ENCODE data around the gene RALGAPA1.
"Not testable (repeated sequence)": the region's sequence is repeated elsewhere in the genome, so short reads cannot be mapped to it uniquely, and the experiment has no call there.

The RALGAPA1 gene

GRCh38 chr14:35695647-35696046 lies 113.4 kb downstream of the RALGAPA1 start:
- DNase-seq (ENCODE audit: low read depth), result no peak
- H3K4me3 ChIP-seq (ENCODE audit: low read depth, low read length), result no peak overlapping the region
- TF ChIP-seq MAX (IDR thresholded peaks at IDR 0.05; ENCODE audit: low read depth, low read length) (no peak), MYC (IDR thresholded peaks at IDR 0.05; ENCODE audit: low read depth, low read length) (no peak), POLR2A (IDR thresholded peaks at IDR 0.05; ENCODE audit: extremely low read depth, insufficient read length) (no peak)
- TF ChIP-seq, protein P1, sequence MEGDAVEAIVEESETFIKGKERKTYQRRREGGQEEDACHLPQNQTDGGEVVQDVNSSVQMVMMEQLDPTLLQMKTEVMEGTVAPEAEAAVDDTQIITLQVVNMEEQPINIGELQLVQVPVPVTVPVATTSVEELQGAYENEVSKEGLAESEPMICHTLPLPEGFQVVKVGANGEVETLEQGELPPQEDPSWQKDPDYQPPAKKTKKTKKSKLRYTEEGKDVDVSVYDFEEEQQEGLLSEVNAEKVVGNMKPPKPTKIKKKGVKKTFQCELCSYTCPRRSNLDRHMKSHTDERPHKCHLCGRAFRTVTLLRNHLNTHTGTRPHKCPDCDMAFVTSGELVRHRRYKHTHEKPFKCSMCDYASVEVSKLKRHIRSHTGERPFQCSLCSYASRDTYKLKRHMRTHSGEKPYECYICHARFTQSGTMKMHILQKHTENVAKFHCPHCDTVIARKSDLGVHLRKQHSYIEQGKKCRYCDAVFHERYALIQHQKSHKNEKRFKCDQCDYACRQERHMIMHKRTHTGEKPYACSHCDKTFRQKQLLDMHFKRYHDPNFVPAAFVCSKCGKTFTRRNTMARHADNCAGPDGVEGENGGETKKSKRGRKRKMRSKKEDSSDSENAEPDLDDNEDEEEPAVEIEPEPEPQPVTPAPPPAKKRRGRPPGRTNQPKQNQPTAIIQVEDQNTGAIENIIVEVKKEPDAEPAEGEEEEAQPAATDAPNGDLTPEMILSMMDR (IDR thresholded peaks at IDR 0.05; ENCODE audit: low read depth, low read length), result no peak

- H3K4me3 ChIP-seq (ENCODE audit: low read depth, low read length), result no peak overlapping the region
- TF ChIP-seq, protein P1 (IDR thresholded peaks at IDR 0.05; ENCODE audit: low read depth, low read length), result no peak
- TF ChIP-seq POLR2A (IDR thresholded peaks at IDR 0.05; ENCODE audit: extremely low read depth, insufficient read length) (no peak), MAX (IDR thresholded peaks at IDR 0.05; ENCODE audit: low read depth, low read length) (no peak), MYC (IDR thresholded peaks at IDR 0.05; ENCODE audit: low read depth, low read length) (no peak)
- DNase-seq (ENCODE audit: low read depth), result no peak
These were observed 114.0 kb downstream of the RALGAPA1 start for GRCh38 chr14:35695072-35695471.

GRCh38 chr14:35689000-35689460 lies 120.1 kb downstream of the RALGAPA1 start:
- no peak for TF ChIP-seq MYC (IDR thresholded peaks at IDR 0.05; ENCODE audit: low read depth, low read length)
- no peak for TF ChIP-seq MAX (IDR thresholded peaks at IDR 0.05; ENCODE audit: low read depth, low read length)
- TF ChIP-seq POLR2A (IDR thresholded peaks at IDR 0.05; ENCODE audit: extremely low read depth, insufficient read length), result no peak
- TF ChIP-seq, protein P1 (IDR thresholded peaks at IDR 0.05; ENCODE audit: low read depth, low read length), result no peak
- no peak overlapping the region for H3K4me3 ChIP-seq (ENCODE audit: low read depth, low read length)
- no peak for DNase-seq (ENCODE audit: low read depth)

GRCh38 chr14:35688126-35688826 lies 120.8 kb downstream of the RALGAPA1 start:
- H3K4me3 ChIP-seq (ENCODE audit: low read depth, low read length), result no peak overlapping the region

DNA sequence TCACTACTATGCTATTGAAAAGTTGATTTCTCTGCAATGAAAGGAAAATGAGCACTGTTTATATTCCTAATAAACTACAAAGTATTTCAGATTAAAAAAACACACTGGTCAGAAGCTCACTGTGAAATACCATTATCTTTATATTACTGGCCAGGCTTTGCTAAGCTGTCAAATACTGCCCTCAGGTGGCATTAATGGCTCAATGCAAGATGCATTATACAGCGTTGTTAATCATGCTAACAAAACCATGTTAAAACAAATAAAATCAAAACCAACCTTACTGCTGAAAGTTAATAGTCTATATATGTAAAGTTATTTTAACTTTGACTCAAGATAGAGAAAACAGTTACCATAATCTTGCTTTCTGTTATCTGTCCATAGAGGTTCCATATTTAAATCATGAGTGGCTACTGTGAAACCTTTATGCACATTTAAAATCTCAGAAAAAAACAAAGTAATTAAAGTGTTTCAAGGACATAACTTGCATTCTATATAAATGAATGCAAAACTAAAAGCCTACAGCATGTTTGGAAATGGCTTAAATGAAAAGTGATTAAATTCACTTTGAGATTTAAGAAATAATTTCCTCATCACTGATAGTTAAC lies 121.7 kb downstream of the RALGAPA1 start:
- TF ChIP-seq, protein P1 (IDR thresholded peaks at IDR 0.05; ENCODE audit: low read depth, low read length), result peak; percentile 73
- no peak for TF ChIP-seq MYC (IDR thresholded peaks at IDR 0.05; ENCODE audit: low read depth, low read length)
- peak; percentile 62 for DNase-seq (ENCODE audit: low read depth)
- no peak overlapping the region for H3K4me3 ChIP-seq (ENCODE audit: low read depth, low read length)

More at GRCh38 chr14:35688126-35688826, 120.8 kb downstream of the RALGAPA1 start:
- no peak for DNase-seq (ENCODE audit: low read depth)
- TF ChIP-seq, protein P1 (IDR thresholded peaks at IDR 0.05; ENCODE audit: low read depth, low read length), result no peak
- TF ChIP-seq MAX (IDR thresholded peaks at IDR 0.05; ENCODE audit: low read depth, low read length) (no peak), POLR2A (IDR thresholded peaks at IDR 0.05; ENCODE audit: extremely low read depth, insufficient read length) (no peak)

DNA sequence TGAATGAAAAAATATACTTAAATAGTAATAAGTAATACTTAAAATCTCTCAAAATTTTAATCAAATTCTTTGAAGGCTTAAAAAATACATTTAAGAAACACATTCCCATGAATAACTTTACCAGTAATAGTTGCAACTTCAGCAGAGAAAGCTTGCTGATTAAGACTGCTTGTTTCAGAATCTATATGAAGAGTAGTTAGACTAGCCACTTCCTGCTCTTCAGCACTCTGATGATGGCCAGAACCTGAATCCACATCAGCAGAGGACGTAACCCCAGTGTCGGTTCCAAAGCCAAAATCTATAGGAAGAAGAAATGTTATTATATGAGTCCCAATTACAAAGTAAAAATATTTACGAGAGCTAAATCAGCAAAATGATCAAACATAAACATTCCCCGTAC lies 125.4 kb downstream of the RALGAPA1 start:
- not testable (repeated sequence) for H3K4me3 ChIP-seq (ENCODE audit: low read depth, low read length); DNase-seq (ENCODE audit: low read depth)

Data from NB4 (cell line).